ENCODE data around the gene KRT8.

Gene KRT8

GRCh38 chr12:52925717-52926595 is 21.1 kb upstream of the KRT8 start:
- no peak for DNase-seq (ENCODE audit: low read depth, low spot score)

- no peak for DNase-seq (ENCODE audit: low read depth, low spot score)
These were observed 20.2 kb upstream of the KRT8 start for GRCh38 chr12:52924764-52925716.

DNA sequence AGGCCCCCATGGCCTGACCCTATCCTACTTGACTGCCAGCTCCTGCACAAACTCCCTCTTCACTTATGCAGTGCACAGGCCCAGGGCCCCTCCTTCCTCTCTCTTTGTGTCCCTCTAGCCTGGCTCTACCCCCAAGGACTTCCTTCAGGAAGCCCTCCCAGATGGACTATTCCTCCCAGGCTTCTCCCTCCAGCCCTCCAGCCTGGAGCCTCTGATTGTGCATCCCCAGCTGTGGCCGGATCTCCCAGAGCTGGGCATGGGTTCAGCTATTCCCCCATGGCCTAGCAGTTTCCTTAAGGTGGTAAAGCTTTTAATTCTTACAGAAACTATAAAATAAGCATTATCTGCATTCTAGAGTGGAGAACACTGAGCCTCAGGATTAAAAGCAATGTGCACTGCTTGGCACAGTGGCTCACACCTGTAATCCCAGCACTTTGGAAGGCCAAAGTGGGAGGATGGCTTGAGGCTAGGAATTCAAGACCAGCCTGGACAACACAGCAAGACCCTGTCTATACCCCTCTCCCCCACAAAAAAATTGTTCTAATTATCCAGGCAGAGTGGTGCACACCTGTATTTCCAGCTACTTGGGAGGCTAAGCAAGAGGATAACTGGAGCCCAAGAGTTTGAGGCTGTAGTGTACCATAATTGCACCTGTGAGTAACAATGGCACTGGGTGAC is 16.8 kb upstream of the KRT8 start:
- no peak for DNase-seq (ENCODE audit: low read depth, low spot score)

DNA sequence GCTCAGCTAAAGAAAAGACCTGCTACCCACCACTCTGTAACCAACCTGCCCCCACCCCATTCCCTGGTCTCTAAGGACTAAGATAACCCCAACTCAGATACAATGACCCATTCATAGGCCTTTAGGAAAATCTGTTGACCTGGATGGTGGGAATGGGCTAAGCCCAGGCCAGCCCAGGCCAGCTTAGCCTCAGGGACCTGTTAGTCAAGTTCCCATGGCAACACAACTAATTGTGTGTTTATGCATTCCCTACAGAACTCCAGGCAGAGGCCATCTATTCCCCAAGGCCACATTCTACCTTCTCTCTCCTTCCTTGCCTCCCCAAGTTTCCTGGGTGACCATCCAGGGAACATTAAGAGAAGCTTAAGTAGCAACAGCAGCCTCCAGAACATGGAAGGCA is 16.1 kb upstream of the KRT8 start:
- DNase-seq (ENCODE audit: low read depth, low spot score): no peak

DNA sequence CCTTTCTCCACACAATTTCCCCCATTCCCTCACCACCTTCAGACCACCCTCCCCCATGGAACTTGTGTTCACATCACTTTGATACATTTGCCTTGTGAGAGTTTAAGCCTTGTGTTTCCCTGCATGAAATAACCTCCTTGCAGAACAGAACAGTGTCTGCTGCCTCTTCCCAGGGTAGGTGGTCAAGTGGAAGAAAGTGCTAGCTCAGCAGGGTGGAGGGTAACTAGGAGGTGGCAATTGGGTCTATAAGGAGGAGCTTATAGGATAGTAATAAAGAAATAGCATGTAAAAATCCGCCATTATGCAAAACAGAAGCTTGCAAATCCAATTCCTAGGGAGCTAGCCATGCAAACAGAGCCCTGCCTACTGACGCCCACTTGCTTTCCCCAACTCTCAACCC is 13.9 kb upstream of the KRT8 start:
- no peak for DNase-seq (ENCODE audit: low read depth, low spot score)

DNA sequence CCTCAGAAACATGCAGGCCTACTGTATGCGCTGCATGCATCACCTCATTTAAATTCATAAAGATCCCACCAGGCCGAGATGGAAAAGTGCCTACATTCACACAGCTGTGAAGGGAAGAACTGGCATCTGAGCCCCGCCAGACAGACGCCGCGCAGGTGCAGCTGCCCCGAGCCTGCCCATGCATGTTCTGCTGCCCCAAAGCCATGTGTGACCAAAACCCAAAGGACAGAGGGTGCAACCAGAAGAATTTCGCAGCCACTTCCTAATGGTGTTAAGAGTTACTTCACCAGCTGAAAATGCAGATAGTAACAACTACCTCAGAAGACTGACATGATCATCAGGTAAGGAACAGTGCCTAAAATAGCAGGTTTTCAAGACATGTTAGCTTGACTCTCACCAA is 13.5 kb upstream of the KRT8 start:
- DNase-seq (ENCODE audit: low read depth, low spot score): no peak

DNA sequence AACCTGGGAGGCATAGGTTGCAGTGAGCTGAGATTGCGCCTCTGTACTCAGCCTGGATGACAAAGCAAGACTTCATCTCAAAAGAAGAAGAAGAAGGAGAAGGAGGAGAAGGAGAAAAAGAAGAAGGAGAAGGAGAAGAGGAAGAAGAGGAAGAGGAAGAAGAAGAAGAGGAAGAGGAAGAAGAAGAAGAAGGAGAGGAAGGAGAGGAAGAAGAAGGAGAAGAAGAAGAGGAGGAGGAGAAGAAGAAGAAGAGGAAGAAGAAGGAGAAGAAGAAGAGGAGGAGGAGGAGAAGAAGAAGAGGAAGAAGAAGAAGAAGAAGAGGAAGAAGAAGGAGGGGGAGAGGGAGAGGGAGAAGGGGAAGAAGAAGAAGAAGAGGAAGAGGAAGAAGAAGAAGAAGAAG is 12.9 kb upstream of the KRT8 start:
- no peak for DNase-seq (ENCODE audit: low read depth, low spot score)

- no peak for DNase-seq (ENCODE audit: low read depth, low spot score)
These were observed 11.3 kb upstream of the KRT8 start for GRCh38 chr12:52916216-52916615.

DNA sequence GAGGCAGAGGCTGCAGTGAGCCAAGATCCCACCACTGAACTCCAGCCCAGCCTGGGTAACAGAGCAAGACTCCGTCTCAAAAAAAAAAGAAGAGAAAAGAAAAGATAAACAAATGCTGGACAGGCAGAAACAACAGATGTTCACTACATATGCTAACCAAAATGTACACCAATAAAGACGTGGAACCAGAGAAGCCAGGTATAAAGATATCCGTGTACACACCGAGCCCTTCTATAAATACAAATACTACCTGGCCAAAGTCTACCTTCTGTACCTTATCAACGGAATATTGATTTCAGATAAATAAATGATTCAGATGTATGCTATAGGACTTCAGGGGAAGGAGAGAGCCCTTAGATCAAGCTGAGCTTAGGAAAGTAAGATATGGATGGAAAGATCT is 10.8 kb upstream of the KRT8 start:
- no peak for DNase-seq (ENCODE audit: low read depth, low spot score)

DNA sequence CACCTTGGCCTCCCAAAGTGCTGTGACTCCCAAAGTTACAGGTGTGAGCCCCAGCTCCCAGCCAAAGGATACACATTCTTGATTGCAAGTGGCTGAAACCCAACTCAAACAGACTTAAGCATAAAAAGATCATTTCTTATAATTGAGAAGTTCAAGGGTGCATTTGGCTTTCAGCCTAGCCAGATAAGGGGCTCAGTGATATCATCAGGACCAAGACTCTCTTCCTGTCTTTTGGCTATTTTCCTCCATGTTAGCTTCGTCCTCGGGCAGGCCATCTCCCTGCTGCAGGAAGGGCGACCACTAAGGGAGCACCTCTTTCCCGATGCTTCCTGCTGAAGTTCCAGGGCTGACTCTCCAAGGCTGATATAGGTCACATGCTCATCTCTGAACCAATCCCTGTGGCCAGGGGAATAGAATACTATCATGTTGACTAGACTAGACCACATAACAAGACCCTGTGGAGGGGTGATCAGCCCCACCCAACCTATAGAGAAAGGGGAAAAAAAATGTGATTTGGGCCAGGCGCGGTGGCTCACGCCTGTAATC is 9.8 kb upstream of the KRT8 start:
- DNase-seq (ENCODE audit: low read depth, low spot score): no peak

GRCh38 chr12:52913431-52913821 is 8.6 kb upstream of the KRT8 start:
- no peak for DNase-seq (ENCODE audit: low read depth, low spot score)

GRCh38 chr12:52912711-52913430 is 8.0 kb upstream of the KRT8 start:
- no peak for DNase-seq (ENCODE audit: low read depth, low spot score)

DNA sequence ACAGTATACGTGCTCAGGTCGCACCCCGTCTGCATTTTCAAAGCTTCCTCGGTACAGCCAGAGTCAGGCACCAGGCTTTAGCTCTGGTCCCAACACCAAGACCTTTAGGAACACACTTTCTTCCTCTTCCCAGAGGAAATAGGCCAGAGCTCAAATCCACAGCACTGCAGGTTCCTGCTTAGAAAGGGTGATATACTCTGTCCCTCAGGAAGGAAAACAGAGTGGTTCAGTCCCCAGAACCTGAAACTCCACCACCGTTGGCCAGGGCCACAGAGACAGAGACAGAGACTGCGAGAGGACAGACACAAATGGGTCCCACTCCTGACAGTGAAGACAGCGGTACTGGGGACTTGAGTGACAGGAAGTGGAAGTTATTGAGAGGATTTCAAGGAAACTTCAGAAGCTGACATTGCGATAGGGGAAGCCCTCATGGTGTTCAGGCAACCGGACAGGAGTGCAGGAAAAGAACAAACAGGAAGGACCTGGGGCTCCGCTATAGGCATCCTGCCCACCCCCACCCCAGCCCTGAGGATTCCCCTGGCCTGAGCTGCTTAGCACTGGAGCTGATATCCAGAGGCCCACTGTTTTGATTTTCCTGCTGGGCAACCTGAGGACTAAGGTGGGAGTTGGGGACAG is 5.5 kb upstream of the KRT8 start:
- DNase-seq (ENCODE audit: low read depth, low spot score): no peak

- no peak for DNase-seq (ENCODE audit: low read depth, low spot score)
These were observed 4.9 kb upstream of the KRT8 start for GRCh38 chr12:52909796-52910195.

DNA sequence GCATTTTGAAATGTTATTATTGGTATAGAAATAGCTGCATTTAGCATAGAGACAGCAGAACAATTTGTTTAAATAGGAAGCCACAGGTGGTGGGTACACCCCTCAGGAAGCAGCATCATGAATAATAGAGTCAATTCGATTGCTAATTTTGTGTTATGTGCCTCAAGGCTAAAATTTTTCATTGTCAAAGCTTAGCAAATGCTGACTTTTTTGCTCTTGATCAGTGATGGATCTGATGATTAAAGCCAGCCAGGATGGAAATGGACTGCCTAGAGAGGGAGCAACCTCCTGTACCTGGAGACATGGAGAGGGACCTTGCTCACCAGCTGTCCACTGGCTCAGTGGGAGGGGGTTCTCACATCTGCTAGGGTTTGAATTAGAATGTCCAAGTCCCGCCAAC is 4.5 kb upstream of the KRT8 start:
- DNase-seq (ENCODE audit: low read depth, low spot score): no peak

DNA sequence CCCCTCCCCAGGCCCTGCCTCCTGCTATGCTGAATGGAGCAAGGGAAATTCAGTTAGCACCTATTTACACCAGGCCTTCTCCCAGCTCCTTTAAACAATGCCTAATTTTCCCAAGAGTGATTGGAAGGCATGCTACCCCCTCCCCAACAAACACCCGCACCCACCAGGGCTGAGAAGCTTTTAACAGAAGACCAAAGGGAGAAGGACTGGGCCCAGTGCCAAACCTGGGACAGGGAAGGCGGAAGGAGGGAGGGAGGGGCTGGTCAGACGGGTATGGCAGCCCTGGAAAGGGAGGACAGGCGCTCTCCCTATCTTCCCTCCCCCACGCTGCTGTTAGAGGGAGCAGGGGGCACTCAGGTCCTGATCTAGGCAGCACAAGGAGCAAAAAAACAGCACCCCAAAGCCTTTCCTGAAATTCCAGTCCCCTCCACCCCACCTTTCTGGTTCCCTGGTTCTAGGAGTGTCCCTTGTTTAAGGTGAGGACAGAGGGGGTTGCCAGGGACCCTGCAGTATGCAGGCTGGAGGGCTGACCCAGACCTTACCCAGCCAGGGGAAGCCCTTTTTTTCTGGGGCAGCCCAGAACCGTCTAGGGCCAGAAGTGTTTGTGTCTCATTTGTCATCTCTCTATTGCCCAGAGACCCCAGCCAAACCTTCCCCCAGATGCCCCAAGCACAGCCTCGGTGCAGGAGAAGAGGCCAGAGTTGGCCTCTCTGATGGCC is 2.4 kb upstream of the KRT8 start:
- no peak for DNase-seq (ENCODE audit: low read depth, low spot score)

- DNase-seq (ENCODE audit: low read depth, low spot score): no peak
These were observed 1.3 kb upstream of the KRT8 start for GRCh38 chr12:52906191-52906601.

DNA sequence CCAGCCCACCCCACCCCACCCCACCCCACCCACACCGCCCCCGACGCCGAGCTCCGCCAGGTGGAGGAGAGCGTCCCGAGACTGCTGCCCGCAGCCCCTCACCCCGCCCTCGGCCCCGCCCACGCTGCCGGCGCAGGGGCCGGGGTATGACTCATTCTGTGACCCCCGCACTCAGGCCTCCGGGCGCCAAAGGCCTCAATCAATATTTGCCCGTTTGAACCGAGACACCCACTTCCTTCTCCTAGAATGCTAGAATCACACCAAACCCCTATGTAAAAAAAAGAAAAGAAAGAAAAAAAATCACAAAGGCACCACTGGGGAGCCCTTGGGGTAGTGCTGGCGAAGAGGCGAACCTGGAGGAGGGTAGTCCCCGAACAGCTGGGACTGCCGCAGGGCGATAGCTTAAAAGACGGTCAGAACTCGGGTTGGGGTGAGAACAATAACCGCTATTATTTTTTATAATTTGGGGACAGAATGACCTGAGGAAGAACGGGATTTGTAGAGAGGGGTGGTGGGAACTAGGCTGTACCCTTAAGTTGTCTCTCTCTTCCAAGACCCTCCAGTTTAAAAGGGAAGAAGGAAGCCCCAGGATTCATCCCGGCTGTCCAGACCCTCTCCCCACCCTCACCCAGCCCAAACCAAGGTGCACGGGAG is 894 bp downstream of the KRT8 start:
- no peak for DNase-seq (ENCODE audit: low read depth, low spot score)

- peak; percentile 14 for DNase-seq (ENCODE audit: low read depth, low spot score)
These were observed 1.5 kb downstream of the KRT8 start for GRCh38 chr12:52903285-52903854.

Measured in activated CD4-positive, CD25-positive, alpha-beta regulatory T cell treated with anti-CD3 and anti-CD28 coated beads, Interleukin-2, amount 50 U/mL, for 16 hours (primary cell).